Tibial nerve (tissue), 4 donors: Measurements from ENCODE around the gene GUCY1B1. TPM values are rescaled to one million over a fixed set of nuclear protein-coding genes. Genes with fewer than 3 reads are reported as not detected.

Source experiments
- DNase-seq, 2 donors: peaks; one replicate each; pipeline ENCODE4 v3.0.0-alpha.2; 2019; ENCODE audit warnings: low spot score in 2 of 2
- H3K27ac ChIP-seq, 4 donors: fragments of 200-600 bp; sonication (generic) in 3 of 4; one replicate each; pipeline ENCODE4 v1.5.1; 2017 to 2019; ENCODE audit warnings: mild to moderate bottlenecking in 1 of 4
- H3K27me3 ChIP-seq, 2 donors: fragments of 200-600 bp; sonication (generic) in 1 of 2; one replicate each; pipeline versions ENCODE4 v1.5.1 to v1.6.0; 2017 to 2019
- H3K36me3 ChIP-seq, 3 donors: fragments of 200-600 bp; sonication (generic); one replicate each; pipeline ENCODE4 v1.5.1; 2018 to 2019
- H3K4me1 ChIP-seq, 4 donors: fragments of 200-600 bp; sonication (generic) in 3 of 4; one replicate each; pipeline ENCODE4 v1.5.1; 2017 to 2019
- H3K4me3 ChIP-seq, 4 donors: fragments of 200-600 bp; sonication (generic) in 3 of 4; one replicate each; pipeline ENCODE4 v1.5.1; 2017 to 2019; ENCODE audit warnings: mild to moderate bottlenecking in 1 of 4, moderate library complexity in 1 of 4
- H3K9me3 ChIP-seq, 4 donors: fragments of 200-600 bp; sonication (generic) in 3 of 4; one replicate each; pipeline ENCODE4 v1.5.1; 2017 to 2019
- EP300 ChIP-seq, 2 donors: sonication (generic); formaldehyde crosslinking; IDR thresholded peaks; one replicate each; pipeline ENCODE4 v1.6.1; 2017; ENCODE audit warnings: antibody characterized with exemption in 2 of 2, mild to moderate bottlenecking in 1 of 2
- POLR2A ChIP-seq, 2 donors: fragments of 450-650 bp; IDR thresholded peaks; one replicate each; pipeline ENCODE4 v1.6.1; 2017; ENCODE audit warnings: antibody characterized with exemption in 2 of 2, mild to moderate bottlenecking in 2 of 2, moderate library complexity in 2 of 2
- WGBS, 2 donors: methylation state at CpG; one replicate each; pipeline ENCODE4 v1.1.5; 2018; 5-methylcytosine and 5-hydroxymethylcytosine counted together
- total RNA-seq, 4 donors: library from RNA; depleted of rRNA; stranded (reverse); fragments of >200 nt; gene quantifications; one replicate each; pipeline ENCODE4 v1.1.0, GENCODE V29; 2016
- TF ChIP-seq, protein P1 (sequence below), 5 experiments: fragments of 200-600 bp in 3 of 5; fragments of 450-650 bp in 2 of 5; sonication (generic) in 3 of 5; IDR thresholded peaks; one replicate each; pipeline ENCODE4 v1.5.1; 2016 to 2019; ENCODE audit warnings: antibody characterized with exemption in 5 of 5, mild to moderate bottlenecking in 3 of 5, moderate library complexity in 2 of 5

The GUCY1B1 gene
- total RNA-seq, 4 donors from 2014 or later, result 8.6 to 17.5 (median 12.3) TPM

DNA sequence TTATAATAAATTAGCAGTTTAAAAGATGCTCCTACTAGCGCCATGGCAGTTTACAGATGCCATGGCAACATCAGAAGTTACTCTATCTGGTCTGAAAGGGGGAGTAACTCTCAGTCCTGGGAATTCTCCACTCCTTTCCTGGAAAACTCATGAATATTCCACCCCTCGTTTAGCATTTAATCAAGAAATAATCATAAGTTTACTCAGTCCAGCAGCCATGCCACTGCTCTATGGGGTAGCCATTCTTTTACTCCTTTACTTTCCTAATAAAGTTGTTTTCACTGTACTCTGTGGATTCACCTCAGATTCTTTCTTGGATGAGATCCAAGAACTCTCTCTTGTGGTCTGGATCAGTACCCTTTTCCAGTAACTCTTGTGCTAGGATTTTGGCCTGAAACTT lies 52.3 kb downstream of the GUCY1B1 start:
- Histone ChIP-seq H3K27me3 (no peaks in the 10 kb centered on the region), H3K4me1 (no peaks in the 10 kb centered on the region), H3K9me3 (no peaks in the 10 kb centered on the region), H3K4me3 (no peak overlapping the region), H3K36me3 (no peaks in the 10 kb centered on the region), H3K27ac (no peak overlapping the region)
- WGBS, 2 donors, result 61 to 91% methylated on average over 2 of the region's 2 CpGs
- DNase-seq, result no peak
- no peak for TF ChIP-seq POLR2A (IDR thresholded peaks at IDR 0.05)
- TF ChIP-seq, protein P1, sequence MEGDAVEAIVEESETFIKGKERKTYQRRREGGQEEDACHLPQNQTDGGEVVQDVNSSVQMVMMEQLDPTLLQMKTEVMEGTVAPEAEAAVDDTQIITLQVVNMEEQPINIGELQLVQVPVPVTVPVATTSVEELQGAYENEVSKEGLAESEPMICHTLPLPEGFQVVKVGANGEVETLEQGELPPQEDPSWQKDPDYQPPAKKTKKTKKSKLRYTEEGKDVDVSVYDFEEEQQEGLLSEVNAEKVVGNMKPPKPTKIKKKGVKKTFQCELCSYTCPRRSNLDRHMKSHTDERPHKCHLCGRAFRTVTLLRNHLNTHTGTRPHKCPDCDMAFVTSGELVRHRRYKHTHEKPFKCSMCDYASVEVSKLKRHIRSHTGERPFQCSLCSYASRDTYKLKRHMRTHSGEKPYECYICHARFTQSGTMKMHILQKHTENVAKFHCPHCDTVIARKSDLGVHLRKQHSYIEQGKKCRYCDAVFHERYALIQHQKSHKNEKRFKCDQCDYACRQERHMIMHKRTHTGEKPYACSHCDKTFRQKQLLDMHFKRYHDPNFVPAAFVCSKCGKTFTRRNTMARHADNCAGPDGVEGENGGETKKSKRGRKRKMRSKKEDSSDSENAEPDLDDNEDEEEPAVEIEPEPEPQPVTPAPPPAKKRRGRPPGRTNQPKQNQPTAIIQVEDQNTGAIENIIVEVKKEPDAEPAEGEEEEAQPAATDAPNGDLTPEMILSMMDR (IDR thresholded peaks at IDR 0.05), result no peak
- TF ChIP-seq EP300 (IDR thresholded peaks at IDR 0.05), result no peak

GRCh38 chr4:155818639-155819038 lies 59.8 kb downstream of the GUCY1B1 start:
- Histone ChIP-seq H3K9me3 (no peaks in the 10 kb centered on the region), H3K27me3 (no peaks in the 10 kb centered on the region), H3K27ac (no peak overlapping the region), H3K36me3 (no peaks in the 10 kb centered on the region), H3K4me1 (peaks cover 0 to 6% (median 0%) of the 10 kb centered on the region in 4 donors), H3K4me3 (no peak overlapping the region)
- WGBS, 2 donors, result 86 to 89% methylated on average over 2 of the region's 2 CpGs
- TF ChIP-seq POLR2A (IDR thresholded peaks at IDR 0.05), result no peak
- TF ChIP-seq, protein P1 (IDR thresholded peaks at IDR 0.05), result no peak
- TF ChIP-seq EP300 (IDR thresholded peaks at IDR 0.05), result no peak
- DNase-seq, result no peak

GRCh38 chr4:155819066-155819465 lies 60.2 kb downstream of the GUCY1B1 start:
- DNase-seq, result no peak
- TF ChIP-seq, protein P1 (IDR thresholded peaks at IDR 0.05), result no peak
- TF ChIP-seq POLR2A (IDR thresholded peaks at IDR 0.05), result no peak
- TF ChIP-seq EP300 (IDR thresholded peaks at IDR 0.05), result no peak
- peaks cover 0 to 6% (median 0%) of the 10 kb centered on the region in 4 donors for H3K4me1 ChIP-seq
- no peak overlapping the region for H3K4me3 ChIP-seq
- no peaks in the 10 kb centered on the region for H3K36me3 ChIP-seq
- H3K27me3 ChIP-seq, result no peaks in the 10 kb centered on the region
- no peak overlapping the region for H3K27ac ChIP-seq
- H3K9me3 ChIP-seq, result no peaks in the 10 kb centered on the region
- WGBS, 2 donors, result 3 to 21% methylated on average over 1 of the region's 1 CpG

DNA sequence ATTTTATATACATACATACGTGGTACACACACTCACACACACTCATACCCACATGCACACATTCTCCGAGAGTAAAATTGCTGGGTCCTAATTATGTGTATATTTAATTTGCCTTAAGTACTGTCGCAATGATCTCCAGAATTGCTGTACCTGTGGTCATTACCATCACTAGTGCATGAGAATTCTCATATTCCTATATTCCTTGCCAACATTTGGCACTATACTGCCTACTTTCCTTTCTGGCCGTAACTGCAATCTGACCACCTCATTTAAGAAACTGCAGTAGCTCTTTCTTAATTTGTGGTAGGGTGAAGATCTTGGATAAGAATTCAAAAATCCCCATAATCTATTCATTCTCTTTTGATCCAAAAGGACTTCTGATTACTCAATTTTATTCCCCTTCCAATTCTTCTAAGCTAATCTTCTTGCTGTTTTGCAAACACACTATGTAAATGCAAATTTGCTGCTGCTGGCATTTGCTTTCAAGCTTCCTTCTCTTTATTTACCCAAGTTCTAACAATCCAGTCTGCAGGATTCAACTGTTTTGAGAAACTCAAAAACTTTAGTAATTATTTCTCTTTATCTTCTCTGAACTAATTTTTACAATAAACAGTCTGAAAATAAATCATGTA lies 62.2 kb downstream of the GUCY1B1 start:
- Histone ChIP-seq H3K4me3 (no peak overlapping the region), H3K4me1 (peaks cover 0 to 6% (median 0%) of the 10 kb centered on the region in 4 donors), H3K27me3 (no peaks in the 10 kb centered on the region), H3K36me3 (no peaks in the 10 kb centered on the region), H3K27ac (no peak overlapping the region), H3K9me3 (no peaks in the 10 kb centered on the region)
- no peak for DNase-seq
- WGBS, 2 donors, result 90% methylated on average over 4 of the region's 4 CpGs
- TF ChIP-seq, protein P1 (IDR thresholded peaks at IDR 0.05), result no peak
- TF ChIP-seq EP300 (IDR thresholded peaks at IDR 0.05) (no peak), POLR2A (IDR thresholded peaks at IDR 0.05) (no peak)

DNA sequence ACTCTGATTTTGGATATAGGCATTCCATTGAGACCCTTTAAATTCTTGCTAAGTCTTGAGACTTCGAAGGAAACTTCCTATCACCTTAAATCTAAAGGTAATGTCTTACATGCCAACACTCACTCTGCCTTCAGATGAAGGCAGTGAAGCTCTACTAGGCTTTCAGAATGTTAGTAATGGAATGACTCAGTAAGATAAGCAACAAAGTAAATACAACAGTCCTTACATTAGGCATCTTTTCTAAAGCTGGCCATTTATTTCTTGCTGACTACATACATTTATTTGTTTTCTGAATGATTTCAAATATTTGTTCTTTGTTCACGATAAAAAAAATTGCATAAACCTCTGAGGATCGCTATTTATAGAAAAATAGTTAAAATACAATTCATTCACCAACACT lies 63.8 kb downstream of the GUCY1B1 start:
- no peaks in the 10 kb centered on the region for H3K27me3 ChIP-seq
- no peaks in the 10 kb centered on the region for H3K36me3 ChIP-seq
- TF ChIP-seq EP300 (IDR thresholded peaks at IDR 0.05) (no peak), POLR2A (IDR thresholded peaks at IDR 0.05) (no peak)
- TF ChIP-seq, protein P1 (IDR thresholded peaks at IDR 0.05), result no peak
- H3K4me3 ChIP-seq, result no peak overlapping the region
- DNase-seq, result no peak
- no peak overlapping the region for H3K27ac ChIP-seq
- peaks cover 0 to 6% (median 0%) of the 10 kb centered on the region in 4 donors for H3K4me1 ChIP-seq
- WGBS, 2 donors, result 75 to 87% methylated on average over 3 of the region's 3 CpGs
- H3K9me3 ChIP-seq, result no peaks in the 10 kb centered on the region
